Activated CD4-positive, alpha-beta memory T cell treated with anti-CD3 and anti-CD28 coated beads for 36 hours (primary cell): Measurements from ENCODE around the gene ARL6IP4. TPM values are rescaled to one million over a fixed set of nuclear protein-coding genes. Genes with fewer than 3 reads are reported as not detected.
"Not testable (repeated sequence)": the region's sequence is repeated elsewhere in the genome, so short reads cannot be mapped to it uniquely, and the experiment has no call there.

Experiments
- CTCF ChIA-PET: fragments of 350-600 bp; sonication (Branson Sonifier 250); formaldehyde crosslinking; loops from one replicate; lab custom pipeline; 2021; ENCODE audit warnings: antibody characterized with exemption, inconsistent platforms; lab: Charles Lee
- POLR2A ChIA-PET: fragments of 350-600 bp; sonication (Branson Sonifier 250); formaldehyde crosslinking; loops from one replicate; lab custom pipeline; 2021; ENCODE audit warnings: antibody characterized with exemption; lab: Charles Lee
- DNase-seq: peaks from one replicate; pipeline ENCODE4 v3.0.0-alpha.2; 2020
- H3K27ac Mint-ChIP-seq: one replicate; pipeline ENCODE4 v1.8.0; 2021; ENCODE audit warnings: mixed read lengths
- H3K27me3 Mint-ChIP-seq: one replicate; pipeline ENCODE4 v1.8.0; 2021; ENCODE audit warnings: mixed read lengths
- H3K36me3 Mint-ChIP-seq: one replicate; pipeline ENCODE4 v1.8.0; 2021; ENCODE audit warnings: mixed read lengths
- H3K4me1 Mint-ChIP-seq: one replicate; pipeline ENCODE4 v1.8.0; 2021; ENCODE audit warnings: low read depth, mixed read lengths
- H3K4me3 Mint-ChIP-seq: one replicate; pipeline ENCODE4 v1.8.0; 2021; ENCODE audit warnings: mild to moderate bottlenecking, mixed read lengths
- H3K9me3 Mint-ChIP-seq: one replicate; pipeline ENCODE4 v1.8.0; 2021; ENCODE audit warnings: mixed read lengths
- intact Hi-C: fragments of 100-400 bp; cut with micrococcal nuclease; formaldehyde crosslinking; loops from one replicate; pipeline ENCODE4 v1.15.1; 2023
- total RNA-seq, 2 experiments: library from RNA; stranded (reverse); gene quantifications; one replicate each; pipeline ENCODE4 v1.2.3, GENCODE V29; 2021

The ARL6IP4 gene
- total RNA-seq, 2 experiments from 2014 or later = 180 to 188 TPM

DNA sequence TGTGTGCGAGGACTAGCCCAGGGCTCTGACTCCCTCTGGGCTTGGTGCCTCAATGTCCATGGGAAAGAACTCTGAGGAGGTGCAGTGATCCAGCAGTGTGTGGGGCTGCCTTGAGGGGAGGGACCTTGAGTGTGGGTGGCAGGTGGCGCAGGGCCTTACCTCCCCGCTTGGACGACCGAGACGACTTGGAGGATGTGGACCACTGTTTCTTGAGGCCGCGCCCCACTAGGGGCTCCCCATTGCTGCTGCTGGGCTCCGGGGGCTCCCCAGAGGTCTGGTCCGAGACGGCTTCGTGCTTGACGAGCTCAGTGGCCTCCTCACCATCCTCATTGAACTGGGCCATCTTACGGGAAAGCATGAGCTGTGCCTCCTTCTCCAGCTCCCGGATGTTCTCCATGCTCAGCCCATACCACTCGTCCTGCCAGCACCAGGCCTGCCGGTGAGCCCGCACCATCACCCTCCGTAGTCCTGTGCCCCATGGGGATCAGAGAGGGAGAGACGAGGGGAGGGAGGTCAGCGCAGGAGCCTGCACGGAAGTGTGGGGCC, 24.7 kb downstream of the ARL6IP4 start:
- no peak overlapping the region for H3K4me3 Mint-ChIP-seq
- intact Hi-C loops = no loop called here
- H3K4me1 Mint-ChIP-seq = no peaks in the 10 kb centered on the region
- H3K36me3 Mint-ChIP-seq = no peaks in the 10 kb centered on the region
- H3K27me3 Mint-ChIP-seq = no peaks in the 10 kb centered on the region
- CTCF ChIA-PET = no interaction called here
- no peaks in the 10 kb centered on the region for H3K9me3 Mint-ChIP-seq
- POLR2A ChIA-PET = no interaction called here
- H3K27ac Mint-ChIP-seq = no peak overlapping the region
- DNase-seq = no peak

DNA sequence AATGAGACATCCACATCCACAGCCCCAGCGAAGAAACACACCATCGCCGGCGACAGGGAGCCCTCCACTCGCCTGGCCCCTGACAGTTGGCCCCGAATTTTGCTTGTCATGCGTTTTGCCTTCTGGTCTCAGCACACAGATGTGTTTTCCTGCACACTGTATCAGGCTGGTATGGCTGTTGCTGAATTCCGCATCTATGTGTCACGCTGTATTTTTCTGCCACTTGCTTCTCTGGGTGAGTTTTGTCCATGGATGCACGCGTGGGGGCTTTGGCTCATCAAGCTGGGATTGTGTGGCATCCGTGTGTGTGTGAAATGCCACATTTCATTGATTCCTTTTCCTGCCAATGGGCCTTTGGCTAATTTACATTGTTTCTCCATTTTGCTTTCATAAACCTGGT, 26.5 kb downstream of the ARL6IP4 start:
- no peak for DNase-seq
- Mint-ChIP-seq H3K4me1 (no peaks in the 10 kb centered on the region), H3K36me3 (no peaks in the 10 kb centered on the region), H3K4me3 (no peak overlapping the region), H3K27me3 (no peaks in the 10 kb centered on the region), H3K27ac (no peak overlapping the region), H3K9me3 (no peaks in the 10 kb centered on the region)
- POLR2A ChIA-PET = no interaction called here
- CTCF ChIA-PET = interaction anchor here (0.6 kb wide), 2 partner anchors 44 to 231 kb away, joined by 3 to 7 read pairs; no protein-coding TSS in a partner anchor
- intact Hi-C loops = no loop called here

DNA sequence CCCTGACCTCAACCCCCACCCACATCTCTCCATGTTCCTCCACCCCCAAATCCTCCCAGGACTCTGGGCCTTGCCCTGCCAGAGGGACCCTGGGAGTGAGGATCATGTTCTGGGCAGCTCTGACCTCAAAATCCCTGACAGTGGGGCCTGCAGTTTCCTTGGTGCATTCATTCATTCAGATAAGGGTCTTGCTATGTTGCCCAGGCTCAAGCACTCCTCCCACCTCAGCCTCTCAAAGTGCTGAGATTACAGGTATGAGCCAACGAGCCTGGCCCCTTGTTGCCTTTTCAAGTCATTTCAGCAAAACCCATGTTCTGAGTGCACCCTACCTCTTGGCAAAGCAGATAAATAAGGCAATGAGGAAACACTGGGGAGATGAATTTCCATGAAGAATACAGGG, 29.6 kb downstream of the ARL6IP4 start:
- Mint-ChIP-seq H3K9me3 (no peaks in the 10 kb centered on the region), H3K4me1 (no peaks in the 10 kb centered on the region), H3K36me3 (no peaks in the 10 kb centered on the region), H3K4me3 (no peak overlapping the region), H3K27me3 (no peaks in the 10 kb centered on the region), H3K27ac (no peak overlapping the region)
- POLR2A ChIA-PET = no interaction called here
- CTCF ChIA-PET = no interaction called here
- no peak for DNase-seq
- intact Hi-C loops = no loop called here

DNA sequence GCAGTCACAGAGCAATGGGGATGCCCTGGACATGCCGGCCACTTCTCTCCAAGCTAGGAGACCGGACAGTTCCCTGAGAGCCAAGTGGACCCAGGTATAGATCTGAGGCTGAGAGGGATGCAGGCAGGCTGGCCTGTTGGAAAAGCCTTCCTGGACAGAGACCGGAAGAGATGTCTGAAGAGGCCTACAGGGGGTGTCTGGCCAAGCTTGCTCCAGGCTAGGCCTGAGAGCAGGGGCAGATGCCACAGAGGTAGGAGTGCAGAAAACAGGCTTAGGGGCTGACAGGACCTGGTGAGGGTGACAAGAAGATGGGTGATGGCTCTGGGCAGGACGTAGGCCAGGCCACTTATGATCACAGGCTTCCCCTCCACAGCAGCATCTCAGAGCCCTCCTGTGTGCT, 30.2 kb downstream of the ARL6IP4 start:
- no peak overlapping the region for H3K27ac Mint-ChIP-seq
- POLR2A ChIA-PET = no interaction called here

DNA sequence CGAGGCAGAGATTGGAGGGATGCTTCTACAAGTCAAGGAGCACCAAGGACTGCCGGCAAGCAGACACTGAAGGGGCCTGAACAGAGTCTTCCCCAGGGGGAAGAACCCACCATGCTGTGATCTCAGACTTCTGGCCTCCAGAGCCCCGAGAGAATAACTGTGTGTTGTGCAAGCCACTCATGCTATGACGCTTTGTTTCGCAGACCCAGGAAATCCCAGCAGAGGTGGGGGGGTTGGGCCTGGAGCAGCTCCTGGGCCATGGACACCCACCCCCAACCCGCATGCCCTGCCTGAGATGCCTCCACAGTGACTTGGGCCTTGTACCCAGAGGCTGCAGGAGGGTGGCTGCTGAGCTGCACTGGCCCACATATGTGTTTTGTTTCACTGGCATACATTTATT, 31.2 kb downstream of the ARL6IP4 start:
- Mint-ChIP-seq H3K27ac (no peak overlapping the region), H3K4me3 (no peak overlapping the region), H3K36me3 (no peaks in the 10 kb centered on the region), H3K27me3 (no peaks in the 10 kb centered on the region), H3K4me1 (no peaks in the 10 kb centered on the region), H3K9me3 (no peaks in the 10 kb centered on the region)
- ChIA-PET CTCF (interaction anchor here (0.5 kb wide), 1 partner anchor 224 kb away, joined by 3 read pairs; no protein-coding TSS in a partner anchor), POLR2A (no interaction called here)
- intact Hi-C loops = no loop called here
- DNase-seq = no peak

More for the DNA sequence above, 30.2 kb downstream of the ARL6IP4 start:
- Mint-ChIP-seq H3K4me1 (no peaks in the 10 kb centered on the region), H3K36me3 (no peaks in the 10 kb centered on the region), H3K4me3 (no peak overlapping the region), H3K9me3 (no peaks in the 10 kb centered on the region), H3K27me3 (no peaks in the 10 kb centered on the region)
- intact Hi-C loops = no loop called here
- no peak for DNase-seq
- CTCF ChIA-PET = no interaction called here

DNA sequence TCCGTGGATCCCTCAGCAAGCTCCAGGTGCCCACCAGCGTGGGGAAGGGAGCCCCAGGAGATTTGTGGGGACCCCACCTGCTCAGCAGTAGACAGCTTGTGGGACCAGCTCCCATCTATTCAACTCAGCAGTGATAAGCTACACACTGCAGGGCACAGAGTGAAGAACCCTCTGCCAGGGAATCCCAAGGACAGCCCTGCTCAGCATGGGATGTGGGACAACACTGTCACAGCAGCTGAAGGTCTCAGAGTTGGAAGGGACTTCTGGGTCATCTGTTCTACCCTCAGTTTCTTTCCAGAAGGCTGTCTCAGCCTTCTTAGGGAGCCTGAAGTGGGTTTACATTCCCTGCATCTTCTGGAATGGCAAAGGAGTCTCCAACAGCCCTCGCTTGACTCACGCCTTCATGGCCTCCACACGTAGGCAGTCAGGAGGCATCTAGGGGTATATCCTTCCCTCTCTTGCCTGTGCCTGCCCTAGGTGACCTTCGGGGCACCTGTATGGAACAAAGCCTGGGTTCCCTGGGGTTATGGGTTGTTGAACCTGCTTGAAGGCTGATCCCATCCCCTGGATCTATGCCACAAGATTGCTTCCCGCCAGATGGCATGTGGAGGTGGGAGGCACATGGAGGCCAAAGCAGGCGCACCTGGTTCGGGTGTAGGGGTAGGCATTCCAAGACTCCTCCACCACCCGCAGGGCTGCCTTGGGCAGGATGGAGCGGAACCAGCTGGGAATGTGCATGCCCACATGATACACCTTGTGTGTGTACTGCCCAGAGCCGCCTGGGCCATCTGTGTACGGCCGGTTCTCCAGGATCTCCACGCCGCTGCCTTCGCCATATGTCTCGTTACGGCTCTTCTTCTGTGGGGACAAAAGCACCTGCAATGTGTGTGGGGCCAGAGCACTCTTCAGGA, 33.0 kb downstream of the ARL6IP4 start:
- ChIA-PET CTCF (no interaction called here), POLR2A (interaction anchor here (0.6 kb wide), 1 partner anchor 127 kb away, joined by 3 read pairs; no protein-coding TSS in a partner anchor)
- intact Hi-C loops = no loop called here
- Mint-ChIP-seq H3K9me3 (no peaks in the 10 kb centered on the region), H3K4me1 (no peaks in the 10 kb centered on the region), H3K36me3 (no peaks in the 10 kb centered on the region), H3K4me3 (no peak overlapping the region), H3K27ac (no peak overlapping the region), H3K27me3 (no peaks in the 10 kb centered on the region)
- DNase-seq = no peak

DNA sequence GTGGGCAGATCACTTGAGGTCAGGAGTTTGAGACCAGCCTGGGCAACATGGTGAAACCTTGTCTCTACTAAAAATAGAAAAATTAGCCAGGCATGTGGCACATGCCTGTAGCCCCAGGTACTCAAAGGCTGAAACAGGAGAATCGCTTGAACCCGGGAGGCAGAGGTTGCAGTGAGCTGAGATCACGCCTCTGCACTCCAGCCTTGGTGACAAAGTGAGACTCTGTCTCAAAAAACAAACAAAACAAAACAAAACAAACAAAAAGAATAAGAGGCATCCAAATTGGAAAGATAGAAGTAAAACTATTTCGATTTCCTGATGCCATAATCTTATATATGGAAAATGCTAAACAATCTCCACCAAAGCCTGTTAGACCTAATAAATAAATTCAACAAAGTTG, 34.0 kb downstream of the ARL6IP4 start:
- H3K27ac Mint-ChIP-seq, H3K27me3 Mint-ChIP-seq, POLR2A ChIA-PET, DNase-seq, H3K36me3 Mint-ChIP-seq, CTCF ChIA-PET, H3K4me1 Mint-ChIP-seq, H3K9me3 Mint-ChIP-seq, intact Hi-C loops, H3K4me3 Mint-ChIP-seq: not testable (repeated sequence)

DNA sequence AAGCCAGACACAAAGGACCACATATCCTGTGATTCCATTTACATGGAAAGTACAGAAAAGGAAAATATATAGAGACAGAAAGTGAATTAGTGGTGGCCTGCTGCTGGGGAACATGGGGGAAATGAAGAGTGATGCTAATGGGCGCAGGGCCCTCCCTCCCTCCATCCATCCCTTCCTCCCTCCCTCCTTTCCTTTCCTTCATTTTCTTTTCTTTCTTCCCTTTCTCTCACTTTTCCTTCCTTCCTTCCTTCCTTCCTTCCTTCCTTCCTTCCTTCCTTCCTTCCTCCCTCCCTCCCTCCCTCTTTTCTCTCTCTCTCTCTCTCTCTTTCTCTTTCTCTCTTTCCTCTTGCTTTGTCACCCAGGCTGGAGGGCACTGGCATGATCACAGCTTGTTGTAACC, 37.3 kb downstream of the ARL6IP4 start:
- H3K27ac Mint-ChIP-seq = no peak overlapping the region
- intact Hi-C loops = no loop called here
- POLR2A ChIA-PET = no interaction called here
- H3K4me1 Mint-ChIP-seq = no peaks in the 10 kb centered on the region
- H3K9me3 Mint-ChIP-seq = no peaks in the 10 kb centered on the region
- DNase-seq = no peak
- no peaks in the 10 kb centered on the region for H3K27me3 Mint-ChIP-seq
- H3K36me3 Mint-ChIP-seq = no peaks in the 10 kb centered on the region
- H3K4me3 Mint-ChIP-seq = no peak overlapping the region
- CTCF ChIA-PET = no interaction called here

DNA sequence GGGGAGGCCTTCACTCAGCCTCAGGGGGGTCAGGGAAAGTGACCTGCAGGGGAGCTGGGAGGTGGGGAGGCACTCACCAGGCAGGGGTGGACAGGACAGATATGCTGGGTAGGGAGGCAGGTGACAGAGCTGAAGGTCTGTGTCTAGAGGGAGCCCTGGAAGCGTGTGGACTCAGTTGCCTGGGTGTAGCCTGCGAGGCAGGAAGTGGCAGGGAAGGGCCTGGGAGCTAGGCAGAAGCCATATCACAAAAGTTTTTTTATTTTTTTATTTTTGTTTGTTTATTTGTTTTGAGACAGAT, 39.3 kb downstream of the ARL6IP4 start:
- DNase-seq = no peak
- Mint-ChIP-seq H3K27me3 (no peaks in the 10 kb centered on the region), H3K36me3 (no peaks in the 10 kb centered on the region), H3K9me3 (no peaks in the 10 kb centered on the region), H3K27ac (no peak overlapping the region), H3K4me3 (no peak overlapping the region), H3K4me1 (peaks cover 11% of the 10 kb centered on the region)
- CTCF ChIA-PET = no interaction called here
- intact Hi-C loops = no loop called here
- POLR2A ChIA-PET = no interaction called here

DNA sequence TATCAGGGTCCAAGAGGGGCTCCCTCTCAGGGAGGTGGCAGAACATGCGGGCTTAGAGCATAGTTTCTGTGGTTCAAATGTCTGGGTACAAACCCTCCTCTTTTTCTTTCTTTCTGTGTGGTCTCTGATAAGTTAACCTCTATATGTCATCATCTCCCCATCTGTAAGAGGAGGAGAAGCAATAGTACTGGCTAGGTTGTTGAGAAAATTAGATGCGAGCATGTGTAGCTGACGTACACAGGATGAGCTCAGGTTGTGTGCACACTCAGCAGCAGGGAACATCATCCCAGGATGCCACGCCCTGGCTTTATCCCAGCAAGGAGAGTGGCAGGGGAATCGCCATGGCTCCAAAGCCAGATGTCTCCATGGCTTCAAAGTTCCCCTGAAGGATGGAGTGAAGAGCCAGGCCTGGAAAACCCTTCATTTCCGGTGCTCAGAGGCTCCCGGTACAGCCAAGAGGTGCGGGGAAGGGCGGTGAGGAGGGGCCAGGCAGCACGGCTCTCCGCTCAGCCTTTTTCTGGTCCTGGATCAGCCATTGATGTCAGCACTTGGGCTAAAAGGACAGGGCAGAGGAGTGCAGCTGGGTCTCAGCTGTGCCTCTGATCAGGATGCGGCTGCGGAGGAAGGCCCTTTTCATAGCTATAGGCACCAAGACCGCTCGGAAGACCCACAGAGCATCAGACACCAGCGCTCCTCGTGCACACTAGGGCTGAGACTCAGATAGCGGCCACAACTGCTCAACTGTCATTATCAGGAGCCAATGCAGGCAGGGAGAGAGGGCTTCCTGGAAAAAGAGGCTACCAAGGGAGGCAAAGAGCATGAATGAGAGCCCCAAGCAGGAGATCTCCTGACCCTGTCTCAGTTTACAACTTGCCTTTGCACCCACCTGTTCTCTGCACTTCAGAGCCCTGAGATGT, 41.5 kb downstream of the ARL6IP4 start:
- Mint-ChIP-seq H3K27ac (no peak overlapping the region), H3K36me3 (no peaks in the 10 kb centered on the region), H3K9me3 (no peaks in the 10 kb centered on the region), H3K4me3 (no peak overlapping the region), H3K4me1 (peaks cover 18% of the 10 kb centered on the region), H3K27me3 (no peaks in the 10 kb centered on the region)
- ChIA-PET POLR2A (no interaction called here), CTCF (no interaction called here)
- intact Hi-C loops = no loop called here
- DNase-seq = no peak

DNA sequence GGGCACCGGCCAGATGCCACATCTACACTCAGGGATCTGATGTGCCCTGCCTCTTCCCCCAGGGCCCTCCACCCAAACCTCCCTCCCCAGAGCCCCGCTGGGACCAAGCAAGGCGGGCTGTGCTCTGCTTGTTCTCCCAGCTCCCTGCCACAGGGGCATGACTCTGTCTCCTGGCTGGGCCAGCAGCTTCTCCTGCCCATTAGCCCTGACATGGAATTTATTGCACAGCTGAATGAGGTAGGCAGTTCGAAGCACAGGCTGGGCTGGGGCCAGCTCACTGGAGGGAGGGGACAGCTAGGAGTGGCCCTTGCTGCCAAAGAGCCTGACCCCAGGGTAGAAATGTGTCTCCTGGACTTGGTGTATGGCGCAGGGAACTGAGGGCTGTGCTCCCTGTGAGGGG, 42.4 kb downstream of the ARL6IP4 start:
- no peaks in the 10 kb centered on the region for H3K36me3 Mint-ChIP-seq
- intact Hi-C loops = no loop called here
- ChIA-PET CTCF (no interaction called here), POLR2A (no interaction called here)
- H3K4me1 Mint-ChIP-seq = peaks cover 18% of the 10 kb centered on the region
- H3K9me3 Mint-ChIP-seq = no peaks in the 10 kb centered on the region
- no peak overlapping the region for H3K4me3 Mint-ChIP-seq
- no peaks in the 10 kb centered on the region for H3K27me3 Mint-ChIP-seq
- no peak overlapping the region for H3K27ac Mint-ChIP-seq
- no peak for DNase-seq

DNA sequence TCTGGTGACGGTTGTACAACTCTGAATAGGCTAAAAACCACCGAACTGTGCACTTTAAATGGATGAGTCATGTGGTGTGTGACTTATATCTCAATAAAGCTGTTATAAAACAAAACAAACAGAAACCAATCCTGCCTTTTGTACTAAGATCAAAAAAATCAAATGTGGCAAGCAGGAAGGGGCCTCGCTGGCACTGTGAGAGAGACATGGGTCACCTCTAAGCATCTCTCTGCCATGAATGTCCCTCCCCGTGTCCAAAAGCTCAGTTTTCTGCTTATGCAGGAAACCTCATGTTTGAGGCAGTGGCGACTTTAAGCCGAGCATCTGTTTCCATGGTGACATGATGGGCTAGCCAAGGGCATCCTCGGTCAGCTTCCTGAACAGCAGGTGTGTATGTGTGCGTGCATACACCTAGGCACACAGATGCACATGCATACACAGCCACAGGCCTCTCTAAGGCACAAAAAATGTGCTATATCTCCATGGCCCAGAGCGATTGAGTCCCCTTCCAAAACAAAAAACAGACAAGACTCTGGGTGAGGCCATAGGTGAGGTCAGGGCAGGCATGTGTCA, 44.4 kb downstream of the ARL6IP4 start:
- CTCF ChIA-PET = interaction anchor here (0.8 to 1.1 kb wide), 2 partner anchors 18 to 213 kb away, joined by 3 read pairs; no protein-coding TSS in a partner anchor
- Mint-ChIP-seq H3K27me3 (no peaks in the 10 kb centered on the region), H3K36me3 (no peaks in the 10 kb centered on the region), H3K4me1 (peaks cover 18% of the 10 kb centered on the region), H3K4me3 (no peak overlapping the region), H3K27ac (peak overlapping the region; percentile 80), H3K9me3 (no peaks in the 10 kb centered on the region)
- peak; percentile 66 for DNase-seq
- intact Hi-C loops = loop anchor here (1.0 to 2.0 kb wide), 2 partner anchors 50 to 51 kb away; partner anchors contain the start of gene OGFOD2
- POLR2A ChIA-PET = interaction anchor here (0.6 to 0.9 kb wide), 2 partner anchors 208 to 254 kb away, joined by 3 read pairs; partner anchors contain the start of genes MPHOSPH9 and MTRFR
